GM12872 (cell line): ENCODE measurements around the gene MAGIX.

Source experiments
- TF ChIP-seq, protein P1 (sequence below): IDR thresholded peaks from 3 replicates; pipeline ENCODE4 v1.5.1; 2011; ENCODE audit warnings: low read depth, mild to moderate bottlenecking, low read length, moderate library complexity; ENCODE audit not compliant: insufficient read depth

MAGIX gene

DNA sequence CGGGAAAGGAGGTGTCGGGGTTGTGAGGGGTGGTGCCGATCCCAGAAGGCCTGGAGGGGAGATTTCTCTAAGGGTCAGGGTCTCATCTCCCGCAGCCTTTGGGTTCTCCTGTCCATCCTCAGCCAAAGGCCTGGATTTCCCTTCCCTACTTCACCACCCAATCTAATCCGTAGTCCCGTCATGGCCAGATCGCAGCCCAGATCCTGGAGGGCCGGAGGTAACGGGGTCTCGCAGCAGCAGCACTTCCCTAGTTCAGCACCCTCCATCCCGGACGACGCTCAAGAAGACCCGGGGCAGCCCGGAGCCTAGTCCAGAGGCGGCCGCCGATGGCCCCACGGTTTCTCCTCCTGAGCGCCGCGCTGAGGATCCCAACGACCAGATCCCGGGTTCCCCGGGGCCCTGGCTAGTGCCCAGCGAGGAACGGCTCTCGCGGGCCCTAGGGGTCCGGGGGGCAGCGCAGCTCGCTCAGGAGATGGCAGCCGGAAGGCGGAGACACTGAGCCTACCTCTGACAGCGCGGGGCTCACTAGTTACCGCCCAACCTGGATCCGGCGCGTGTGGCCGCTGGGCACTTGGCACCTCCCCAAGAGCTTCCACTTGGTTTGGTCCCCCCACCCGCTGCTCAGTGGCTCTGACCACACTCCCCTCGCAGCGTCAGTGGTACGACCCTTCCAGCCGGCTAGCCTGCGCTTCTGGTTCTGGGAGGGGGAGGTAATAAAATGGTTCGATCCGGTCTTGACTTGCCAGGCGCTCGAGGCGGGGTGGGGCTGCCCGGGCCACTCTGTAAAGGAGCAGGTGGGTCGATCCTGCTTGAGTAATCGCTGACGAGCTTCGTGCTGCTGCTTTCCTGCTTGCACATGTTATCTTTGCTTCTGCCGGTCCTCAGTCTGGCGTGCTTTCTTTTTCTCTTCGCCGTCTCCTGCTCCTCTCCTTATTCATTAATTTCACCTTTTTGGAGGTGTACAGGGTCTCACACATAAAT is 3.6 kb downstream of the MAGIX start:
- TF ChIP-seq, protein P1, sequence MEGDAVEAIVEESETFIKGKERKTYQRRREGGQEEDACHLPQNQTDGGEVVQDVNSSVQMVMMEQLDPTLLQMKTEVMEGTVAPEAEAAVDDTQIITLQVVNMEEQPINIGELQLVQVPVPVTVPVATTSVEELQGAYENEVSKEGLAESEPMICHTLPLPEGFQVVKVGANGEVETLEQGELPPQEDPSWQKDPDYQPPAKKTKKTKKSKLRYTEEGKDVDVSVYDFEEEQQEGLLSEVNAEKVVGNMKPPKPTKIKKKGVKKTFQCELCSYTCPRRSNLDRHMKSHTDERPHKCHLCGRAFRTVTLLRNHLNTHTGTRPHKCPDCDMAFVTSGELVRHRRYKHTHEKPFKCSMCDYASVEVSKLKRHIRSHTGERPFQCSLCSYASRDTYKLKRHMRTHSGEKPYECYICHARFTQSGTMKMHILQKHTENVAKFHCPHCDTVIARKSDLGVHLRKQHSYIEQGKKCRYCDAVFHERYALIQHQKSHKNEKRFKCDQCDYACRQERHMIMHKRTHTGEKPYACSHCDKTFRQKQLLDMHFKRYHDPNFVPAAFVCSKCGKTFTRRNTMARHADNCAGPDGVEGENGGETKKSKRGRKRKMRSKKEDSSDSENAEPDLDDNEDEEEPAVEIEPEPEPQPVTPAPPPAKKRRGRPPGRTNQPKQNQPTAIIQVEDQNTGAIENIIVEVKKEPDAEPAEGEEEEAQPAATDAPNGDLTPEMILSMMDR: peak; percentile 41; the same call in 2 of the 3 replicates

DNA sequence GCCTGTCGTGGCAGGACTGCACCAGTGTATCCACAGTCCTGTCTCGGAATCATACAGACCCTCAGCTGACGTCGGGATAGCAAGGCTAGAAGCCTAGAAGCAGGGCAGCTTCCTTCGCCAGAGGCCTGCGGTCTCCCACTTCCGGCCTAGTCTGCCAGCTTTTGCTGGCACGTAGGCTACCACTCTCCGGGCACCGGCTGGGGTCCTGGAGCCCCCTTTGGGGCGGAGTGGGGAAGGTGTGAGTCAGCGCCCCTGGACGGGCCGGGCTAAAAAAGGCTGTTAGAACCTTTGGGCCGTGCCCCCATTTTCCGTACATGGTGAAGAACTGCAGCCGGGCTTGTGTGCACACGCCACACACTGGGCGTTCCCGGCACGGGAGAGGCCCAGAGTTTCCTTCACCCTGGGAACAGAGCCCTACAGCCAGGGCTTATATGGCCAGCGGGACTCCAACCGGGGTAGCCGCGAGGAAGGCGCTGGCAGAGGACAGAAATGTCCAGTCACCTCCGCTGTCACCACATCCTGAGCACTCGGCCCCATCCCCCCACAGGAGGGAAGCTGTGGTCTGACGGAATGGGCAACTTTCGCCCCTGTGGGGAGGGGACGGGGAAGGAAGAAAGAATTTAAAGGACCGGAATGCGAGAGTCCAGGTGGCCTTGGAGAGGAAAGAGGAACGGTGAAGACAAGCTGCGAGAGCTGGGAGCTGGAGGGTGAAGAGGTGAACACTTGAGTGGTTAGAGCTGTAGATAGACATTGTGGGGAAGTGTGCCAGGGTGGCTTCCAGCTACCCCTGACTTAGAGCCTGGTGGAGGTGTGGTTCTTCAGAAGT is 4.6 kb downstream of the MAGIX start:
- TF ChIP-seq, protein P1: no peak

DNA sequence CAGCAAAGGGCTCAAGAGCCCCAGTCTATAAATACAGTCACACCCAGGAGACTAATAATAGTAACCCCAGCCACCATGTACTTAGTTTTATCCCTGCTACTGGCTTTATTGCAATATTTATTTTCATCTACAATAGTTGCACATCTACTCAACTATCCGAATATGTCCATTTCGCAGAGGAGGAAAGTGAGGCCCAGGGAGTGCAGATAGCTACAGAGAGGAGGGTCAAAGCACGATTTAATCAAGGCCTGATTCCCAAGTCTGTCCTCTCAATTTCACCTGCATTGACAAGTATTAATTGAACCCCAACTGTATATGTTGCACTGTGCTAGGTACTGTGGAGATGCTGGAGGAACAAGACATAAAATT is 5.2 kb downstream of the MAGIX start:
- TF ChIP-seq, protein P1: no peak

DNA sequence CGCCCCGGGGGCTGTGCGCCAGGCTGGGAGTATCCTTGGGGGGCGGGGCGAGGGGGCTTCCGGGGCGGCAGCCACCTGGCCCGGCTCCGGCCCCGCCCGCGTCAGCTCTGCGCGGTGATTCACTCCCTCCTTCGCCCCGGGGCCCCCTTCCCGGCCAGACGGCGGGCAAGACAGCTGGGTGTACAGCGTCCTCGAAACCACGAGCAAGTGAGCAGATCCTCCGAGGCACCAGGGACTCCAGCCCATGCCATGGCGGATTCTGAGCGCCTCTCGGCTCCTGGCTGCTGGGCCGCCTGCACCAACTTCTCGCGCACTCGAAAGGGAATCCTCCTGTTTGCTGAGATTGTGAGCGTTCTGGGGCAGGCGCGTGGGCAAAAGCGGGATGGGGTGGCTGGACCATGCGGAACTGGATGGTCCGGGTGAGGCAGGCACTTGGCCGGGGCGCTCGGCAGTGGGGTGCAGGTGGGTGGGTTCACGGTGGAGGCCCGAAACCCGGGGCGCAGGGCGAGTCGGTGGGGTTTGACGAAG is 9.3 kb downstream of the MAGIX start, which contains the start of gene PLP2:
Gene PLP2, plus strand, starts transcription at position 147 of the 528 bp plus-strand sequence. Its CDS starts 103 bp downstream, at position 250.
- TF ChIP-seq, protein P1: no peak

DNA sequence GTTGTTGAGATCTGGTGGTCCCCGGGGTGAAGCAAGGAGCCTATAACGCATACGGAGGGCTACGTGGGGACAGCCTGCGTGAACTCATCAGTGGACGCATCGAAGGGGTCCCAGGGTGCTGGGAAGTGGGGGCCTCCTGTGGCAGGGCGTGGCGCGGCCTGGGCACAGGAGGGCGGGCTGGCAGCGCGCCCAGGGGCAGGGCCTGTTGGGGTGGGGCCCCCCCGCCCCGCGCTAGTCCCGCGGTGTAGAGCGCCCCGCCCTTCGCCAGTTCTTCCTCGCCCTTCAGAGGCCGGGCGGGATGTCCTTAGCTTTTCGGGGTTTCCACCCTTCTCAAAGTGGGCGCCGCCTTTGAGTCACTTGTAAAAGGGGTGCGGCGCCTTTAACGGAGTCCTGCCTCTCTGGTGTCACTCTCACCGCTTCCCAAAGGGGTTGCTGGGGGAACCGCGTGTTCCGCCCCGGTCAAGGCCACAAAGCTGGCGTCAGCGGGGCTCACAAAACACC is 9.8 kb downstream of the MAGIX start:
- TF ChIP-seq, protein P1: no peak

DNA sequence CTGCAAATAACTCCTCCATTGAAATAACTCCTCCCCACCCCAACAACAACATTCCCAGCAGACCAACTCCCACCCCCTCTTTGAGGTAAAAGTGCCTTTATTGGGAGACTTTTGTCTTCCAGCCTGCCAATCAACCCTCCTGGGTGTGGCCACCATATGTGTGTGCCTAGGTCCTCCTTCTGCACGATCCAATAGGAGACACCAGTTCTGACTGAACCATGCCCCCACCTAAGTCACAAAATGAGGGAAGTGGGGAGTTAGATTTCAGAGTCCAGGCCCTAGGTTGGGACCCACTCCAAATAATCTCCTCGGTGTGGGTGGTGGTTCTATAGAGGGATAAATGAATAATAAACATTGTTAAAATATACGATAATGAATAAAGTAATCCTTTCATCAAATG is 12.2 kb downstream of the MAGIX start:
- TF ChIP-seq, protein P1: no peak
